K562 (cell line): ENCODE results near the gene PNISR. TPM values are rescaled to one million over a fixed set of nuclear protein-coding genes. Genes with fewer than 3 reads are reported as not detected.

ENCODE experiments used
- C11orf30 ChIP-seq: fragments of 450-650 bp; IDR thresholded peaks from 2 replicates; pipeline ENCODE4 v1.6.1; 2016; ENCODE audit warnings: low read depth, mild to moderate bottlenecking
- CCAR2 ChIP-seq: fragments of 200-400 bp; formaldehyde crosslinking; IDR thresholded peaks from 2 replicates; pipeline ENCODE4 v1.6.1; 2017; ENCODE audit warnings: mild to moderate bottlenecking, low read depth, low read length
- DMBX1 ChIP-seq: fragments of 250-450 bp; sonication (Bioruptor Pico); IDR thresholded peaks from 2 replicates; pipeline ENCODE4 v1.8.0; 2022; ENCODE audit warnings: inconsistent platforms, mild to moderate bottlenecking, moderate library complexity, borderline replicate concordance
- EHMT2 ChIP-seq: fragments of 450-650 bp; IDR thresholded peaks from 2 replicates; pipeline ENCODE4 v1.6.1; 2018; ENCODE audit warnings: antibody characterized with exemption
- ELK1 ChIP-seq: sonication (generic); formaldehyde crosslinking; IDR thresholded peaks from 2 replicates; pipeline ENCODE4 v1.8.1; 2022; ENCODE audit warnings: missing genetic modification reagents
- EP400 ChIP-seq: fragments of 450-650 bp; IDR thresholded peaks from 2 replicates; pipeline ENCODE4 v1.6.1; 2017; ENCODE audit warnings: antibody characterized with exemption, mild to moderate bottlenecking, moderate library complexity
- ETS2 ChIP-seq: IDR thresholded peaks from 2 replicates; pipeline ENCODE4 v1.6.1; 2016; ENCODE audit warnings: borderline replicate concordance, missing genetic modification characterization, mild to moderate bottlenecking, moderate library complexity, missing compliant biosample characterization; ENCODE audit not compliant: poor library complexity, severe bottlenecking
- GATA2 ChIP-seq: sonication (generic); formaldehyde crosslinking; IDR thresholded peaks from 2 replicates; pipeline ENCODE4 v1.4.0; 2020; ENCODE audit warnings: mild to moderate bottlenecking, missing genetic modification reagents
- IFI16 ChIP-seq: fragments of 250-450 bp; sonication (Bioruptor Pico); IDR thresholded peaks from 2 replicates; pipeline ENCODE4 v2.1.2; 2022; ENCODE audit warnings: mild to moderate bottlenecking, inconsistent platforms
- MNT ChIP-seq, 2 experiments: fragments of 450-650 bp; conservative IDR thresholded peaks; 2 replicates each; pipeline ENCODE4 v1.6.1; 2017; ENCODE audit warnings: mild to moderate bottlenecking in 2 of 2, moderate library complexity in 2 of 2
- NFYB ChIP-seq: IDR thresholded peaks from 2 replicates; pipeline ENCODE4 v1.6.1; 2011; ENCODE audit warnings: mild to moderate bottlenecking, moderate library complexity; ENCODE audit not compliant: insufficient read length; ENCODE audit errors: extremely low read depth
- PML ChIP-seq: IDR thresholded peaks from 2 replicates; pipeline ENCODE4 v1.6.1; 2012; ENCODE audit warnings: low read length, inconsistent platforms
- SNIP1 ChIP-seq: fragments of 450-650 bp; IDR thresholded peaks from 2 replicates; pipeline ENCODE4 v1.7.1; 2017; ENCODE audit warnings: low read depth, mild to moderate bottlenecking
- TBP ChIP-seq: optimal IDR thresholded peaks from 2 replicates; pipeline ENCODE3; 2011; ENCODE audit warnings: low read depth, low read length, improper control_type of control experiment
- TEAD2 ChIP-seq: fragments of 450-650 bp; IDR thresholded peaks from 2 replicates; pipeline ENCODE4 v1.6.1; 2016; ENCODE audit warnings: missing genetic modification characterization, control low read depth, missing compliant biosample characterization
- TSHZ1 ChIP-seq: fragments of 250-450 bp; sonication (Bioruptor Pico); IDR thresholded peaks from 2 replicates; pipeline ENCODE4 v1.4.0; 2020; ENCODE audit warnings: mild to moderate bottlenecking, moderate library complexity
- XRCC5 ChIP-seq: fragments of 200-400 bp; formaldehyde crosslinking; IDR thresholded peaks from 2 replicates; pipeline ENCODE4 v1.6.1; 2017; ENCODE audit warnings: low read depth, mild to moderate bottlenecking, low read length
- ZBTB9 ChIP-seq: fragments of 450-650 bp; formaldehyde crosslinking; IDR thresholded peaks from 2 replicates; pipeline ENCODE4 v1.4.0; 2020; ENCODE audit warnings: mild to moderate bottlenecking, moderate library complexity
- polyA plus RNA-seq, 8 experiments: library from polyadenylated mRNA; depleted of rRNA in 4 of 8; stranded (reverse) in 5 of 8; unstranded in 3 of 8; fragments of >200 nt; fragmentation: Nextera tagmentation in 2 of 8; fragmentation: Illumina TruSeq in 1 of 8; extraction: Ambion mirVana in 2 of 8; extraction: Trizol in 1 of 8; gene quantifications; 2 replicates each; pipeline versions ENCODE4 v1.2.1 to v1.2.3, GENCODE V29; 2011 to 2014; ENCODE audit warnings: inconsistent platforms in 1 of 8, missing spikeins in 1 of 8
- total RNA-seq, 7 experiments: library from RNA; depleted of rRNA in 6 of 7; stranded (reverse); fragments of >200 nt in 6 of 7; fragmentation: Illumina TruSeq in 2 of 7; extraction: Trizol in 2 of 7; gene quantifications; 2 replicates each; pipeline versions ENCODE4 v1.2.1 to v1.2.3, GENCODE V29; 2011 to 2021; ENCODE audit warnings: low replicate concordance in 1 of 7

Gene PNISR
- total and polyA plus RNA-seq, 9 of the 15 experiments (the other 6 are each of a cell fraction or from before 2014, with no cell fraction given), result 97.4 to 206 (median 131) TPM

GRCh38 chr6:99424761-99425646, at the start of gene PNISR (continued):
- TF ChIP-seq TBP (peak; percentile 81), IFI16 (CRISPR knock-in tag) (no peak), EHMT2 (peak; percentile 73; the same call in 1 of the 2 replicates), ELK1 (no peak), PML (peak; percentile 73), CCAR2 (no peak), ETS2 (tag) (no peak), TSHZ1 (CRISPR knock-in tag) (no peak), ZBTB9 (CRISPR knock-in tag) (peak; percentile 53), EP400 (peak; percentile 96), SNIP1 (no peak), C11orf30 (peak; percentile 61), DMBX1 (CRISPR knock-in tag) (no peak), GATA2 (CRISPR knock-in tag) (no peak), NFYB (no peak), XRCC5 (no peak), TEAD2 (tag) (no peak), MNT (conservative IDR thresholded peaks at IDR 0.05) (peak; percentile 89 to 90)
